ENCODE results near the gene SLC4A1AP.
"Not testable (repeated sequence)": the region's sequence is repeated elsewhere in the genome, so short reads cannot be mapped to it uniquely, and the experiment has no call there.

SLC4A1AP gene, protein sequence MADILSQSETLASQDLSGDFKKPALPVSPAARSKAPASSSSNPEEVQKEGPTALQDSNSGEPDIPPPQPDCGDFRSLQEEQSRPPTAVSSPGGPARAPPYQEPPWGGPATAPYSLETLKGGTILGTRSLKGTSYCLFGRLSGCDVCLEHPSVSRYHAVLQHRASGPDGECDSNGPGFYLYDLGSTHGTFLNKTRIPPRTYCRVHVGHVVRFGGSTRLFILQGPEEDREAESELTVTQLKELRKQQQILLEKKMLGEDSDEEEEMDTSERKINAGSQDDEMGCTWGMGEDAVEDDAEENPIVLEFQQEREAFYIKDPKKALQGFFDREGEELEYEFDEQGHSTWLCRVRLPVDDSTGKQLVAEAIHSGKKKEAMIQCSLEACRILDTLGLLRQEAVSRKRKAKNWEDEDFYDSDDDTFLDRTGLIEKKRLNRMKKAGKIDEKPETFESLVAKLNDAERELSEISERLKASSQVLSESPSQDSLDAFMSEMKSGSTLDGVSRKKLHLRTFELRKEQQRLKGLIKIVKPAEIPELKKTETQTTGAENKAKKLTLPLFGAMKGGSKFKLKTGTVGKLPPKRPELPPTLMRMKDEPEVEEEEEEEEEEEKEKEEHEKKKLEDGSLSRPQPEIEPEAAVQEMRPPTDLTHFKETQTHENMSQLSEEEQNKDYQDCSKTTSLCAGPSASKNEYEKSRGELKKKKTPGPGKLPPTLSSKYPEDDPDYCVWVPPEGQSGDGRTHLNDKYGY

DNA sequence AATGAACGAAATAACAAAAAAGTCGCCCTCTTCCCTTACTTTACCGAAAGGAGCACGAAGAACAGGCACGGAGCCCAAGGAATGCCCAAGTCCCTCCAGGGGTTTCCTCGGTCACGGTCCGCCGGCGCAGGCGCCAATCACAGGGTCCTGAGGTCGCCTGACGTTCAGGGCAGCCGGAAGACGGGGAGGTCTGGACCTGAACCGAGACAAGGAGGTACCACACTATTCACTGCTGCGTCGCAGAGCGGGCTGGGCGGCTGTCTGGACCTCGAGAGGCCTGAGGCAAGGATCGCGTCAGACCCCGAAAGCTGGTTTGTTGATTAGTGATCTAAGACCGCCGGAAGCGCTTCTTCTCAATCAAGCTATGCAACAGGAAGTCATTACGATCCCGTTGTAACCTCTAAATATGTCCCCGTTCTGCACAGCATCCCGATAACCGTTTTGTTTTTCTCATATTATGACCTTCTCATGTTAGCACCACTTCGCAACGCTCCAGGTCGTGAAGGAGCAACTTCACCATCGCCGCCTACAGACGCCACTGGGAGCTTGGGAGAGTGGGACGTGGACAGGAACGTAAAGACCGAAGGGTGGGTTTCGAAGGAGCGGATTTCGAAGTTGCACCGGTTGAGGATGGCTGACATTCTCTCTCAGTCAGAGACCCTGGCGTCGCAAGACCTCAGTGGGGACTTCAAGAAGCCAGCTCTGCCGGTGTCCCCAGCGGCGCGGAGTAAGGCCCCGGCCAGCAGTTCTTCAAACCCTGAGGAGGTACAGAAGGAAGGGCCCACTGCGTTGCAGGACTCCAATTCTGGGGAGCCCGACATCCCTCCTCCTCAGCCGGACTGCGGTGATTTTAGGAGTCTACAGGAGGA, at the start of gene SLC4A1AP, which contains the start of gene SUPT7L:
SLC4A1AP (plus strand) TSS at position 605 of the 869 bp plus-strand sequence; CDS start at position 631, 26 bp downstream.
SUPT7L (minus strand) TSS at position 330 of the 869 bp plus-strand sequence. CDS start 1,422 bp downstream, outside the sequence.
- peak; percentile 85 for DNase-seq

DNA sequence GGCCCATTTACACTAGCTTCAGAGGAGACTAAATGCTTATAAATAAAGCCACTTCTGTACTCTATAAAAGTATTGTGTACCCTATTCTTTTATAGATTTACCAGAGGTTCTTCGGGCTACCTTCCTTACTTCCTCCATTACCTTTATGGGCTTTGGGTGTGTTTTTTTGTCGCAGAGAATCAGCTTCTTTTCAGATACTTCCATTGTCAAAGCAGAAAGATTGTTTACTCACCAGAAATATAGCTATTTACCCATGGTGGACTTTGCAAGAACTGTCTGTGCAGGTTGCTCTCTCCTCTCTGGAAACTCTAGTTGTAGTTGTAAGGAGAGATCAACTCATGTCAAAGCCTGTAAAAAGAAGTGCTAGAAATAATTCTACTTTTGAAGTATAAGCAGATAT, 49.7 kb upstream of the SLC4A1AP start:
- no peak for DNase-seq

DNA sequence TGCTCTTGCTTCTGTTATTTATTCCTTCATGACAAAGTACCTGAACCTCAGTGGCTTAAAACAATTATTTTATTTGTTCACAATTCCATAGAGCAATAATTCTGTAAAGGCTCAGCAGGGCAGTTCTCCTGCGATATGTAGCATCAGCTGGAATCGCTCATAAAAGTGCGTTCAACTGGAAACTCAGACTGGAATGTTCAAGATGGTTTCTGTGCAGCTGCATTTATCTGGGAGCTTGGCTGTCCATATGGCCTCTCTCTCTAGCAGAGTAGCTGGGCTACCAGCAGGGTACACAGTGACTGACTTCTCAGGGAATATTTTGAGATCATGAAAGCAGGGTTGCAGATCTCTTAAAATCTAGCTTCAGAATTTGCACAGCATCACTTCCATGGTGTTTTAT, 48.4 kb upstream of the SLC4A1AP start:
- DNase-seq = no peak

DNA sequence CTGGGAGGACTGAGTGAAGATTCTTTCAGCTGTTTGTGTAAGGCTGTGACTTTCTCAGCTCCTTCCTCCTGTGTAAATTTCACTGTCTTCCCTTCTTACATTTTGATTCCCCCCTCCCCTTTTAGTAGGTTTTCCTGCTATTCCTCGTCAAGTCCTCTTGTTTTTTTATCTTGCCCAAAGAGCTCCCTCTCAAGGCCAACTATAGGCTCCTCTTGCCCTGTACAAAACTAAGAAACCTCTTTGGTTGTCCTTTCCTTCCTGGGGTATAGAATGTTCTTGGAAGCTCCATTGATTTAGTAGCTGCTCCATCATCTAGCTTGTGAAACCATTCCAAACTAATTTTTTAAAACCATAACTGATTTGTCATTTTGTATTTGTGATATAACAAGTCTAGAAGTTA, 42.2 kb upstream of the SLC4A1AP start:
- no peak for DNase-seq

DNA sequence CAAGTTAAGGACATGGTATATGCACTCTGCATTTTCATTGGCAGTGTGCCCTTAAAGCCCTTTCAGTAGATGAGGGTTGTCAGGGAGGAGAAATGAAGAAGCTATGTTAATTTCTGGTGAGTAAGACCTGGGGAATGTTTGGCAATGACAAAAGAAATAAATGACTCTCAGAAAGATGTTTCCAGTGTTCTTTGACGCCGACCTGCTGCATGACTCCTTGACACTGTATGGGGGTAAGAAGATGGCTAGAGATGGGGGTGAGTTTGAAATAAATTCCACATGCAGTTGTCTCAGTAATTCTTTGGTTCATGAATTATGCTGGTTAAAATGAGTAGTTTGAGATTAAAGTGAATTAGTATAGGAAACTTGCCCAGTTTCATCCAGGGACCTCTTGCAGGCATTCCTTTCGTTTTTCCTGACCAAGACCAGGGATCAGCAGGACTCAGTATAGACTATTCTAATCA, 40.7 kb upstream of the SLC4A1AP start:
- no peak for DNase-seq

DNA sequence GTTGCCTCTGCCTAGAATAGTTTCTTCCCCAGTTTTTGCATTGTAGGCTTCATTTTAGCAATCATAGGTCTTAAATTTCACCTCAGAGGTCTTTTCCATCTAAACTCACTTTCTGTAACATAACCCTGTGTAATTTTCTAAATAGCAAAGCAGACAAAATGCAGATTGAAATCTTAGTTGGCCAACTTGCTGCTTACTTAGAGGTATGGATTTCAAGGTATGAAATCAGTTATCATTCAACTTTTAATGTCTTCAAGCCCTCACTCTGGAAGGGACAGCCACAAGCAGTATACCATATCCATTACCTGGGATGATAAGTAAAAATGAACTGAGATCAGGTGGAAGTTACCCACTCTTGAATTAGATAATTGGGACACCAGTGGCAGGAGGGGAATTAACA, 38.7 kb upstream of the SLC4A1AP start:
- no peak for DNase-seq

DNA sequence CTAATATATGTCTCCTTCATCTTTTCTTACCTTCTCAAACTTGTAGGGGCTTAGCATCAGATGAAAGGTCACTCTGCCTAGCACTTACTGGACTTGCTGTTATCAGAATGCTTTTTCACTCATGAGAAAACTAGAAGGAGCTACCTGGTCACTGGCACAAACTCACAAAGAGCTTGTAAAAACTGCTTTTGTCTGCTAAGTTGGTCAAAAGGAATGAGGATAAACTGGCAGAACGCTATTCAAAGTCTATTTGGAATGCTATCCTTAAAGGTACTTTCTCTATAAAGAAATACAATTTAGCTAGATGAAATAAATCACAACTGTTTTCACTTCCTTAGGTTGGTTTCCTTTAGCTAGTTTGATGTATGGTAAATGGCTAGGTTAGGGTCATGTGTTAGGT, 37.4 kb upstream of the SLC4A1AP start:
- not testable (repeated sequence) for DNase-seq

DNA sequence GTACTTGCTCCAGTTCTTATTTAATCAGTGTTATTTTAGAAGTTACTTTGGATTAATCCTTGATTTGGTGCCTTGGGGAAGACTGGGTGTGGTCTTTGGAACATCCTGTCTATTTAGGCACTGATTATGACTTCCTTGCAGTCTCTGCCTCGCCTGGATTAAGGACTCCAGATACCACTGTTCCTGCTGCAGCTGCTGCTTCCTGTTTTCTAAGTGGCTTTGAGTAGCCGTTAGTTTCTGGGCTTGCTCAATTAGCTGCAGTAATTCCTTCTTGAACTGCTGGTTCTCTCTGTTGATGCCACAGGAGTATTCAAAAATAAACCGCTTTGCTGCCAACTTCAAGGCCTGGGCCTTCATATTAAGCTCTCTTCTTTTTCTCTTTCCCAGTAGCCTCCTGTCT, 36.8 kb upstream of the SLC4A1AP start:
- DNase-seq = not testable (repeated sequence)

DNA sequence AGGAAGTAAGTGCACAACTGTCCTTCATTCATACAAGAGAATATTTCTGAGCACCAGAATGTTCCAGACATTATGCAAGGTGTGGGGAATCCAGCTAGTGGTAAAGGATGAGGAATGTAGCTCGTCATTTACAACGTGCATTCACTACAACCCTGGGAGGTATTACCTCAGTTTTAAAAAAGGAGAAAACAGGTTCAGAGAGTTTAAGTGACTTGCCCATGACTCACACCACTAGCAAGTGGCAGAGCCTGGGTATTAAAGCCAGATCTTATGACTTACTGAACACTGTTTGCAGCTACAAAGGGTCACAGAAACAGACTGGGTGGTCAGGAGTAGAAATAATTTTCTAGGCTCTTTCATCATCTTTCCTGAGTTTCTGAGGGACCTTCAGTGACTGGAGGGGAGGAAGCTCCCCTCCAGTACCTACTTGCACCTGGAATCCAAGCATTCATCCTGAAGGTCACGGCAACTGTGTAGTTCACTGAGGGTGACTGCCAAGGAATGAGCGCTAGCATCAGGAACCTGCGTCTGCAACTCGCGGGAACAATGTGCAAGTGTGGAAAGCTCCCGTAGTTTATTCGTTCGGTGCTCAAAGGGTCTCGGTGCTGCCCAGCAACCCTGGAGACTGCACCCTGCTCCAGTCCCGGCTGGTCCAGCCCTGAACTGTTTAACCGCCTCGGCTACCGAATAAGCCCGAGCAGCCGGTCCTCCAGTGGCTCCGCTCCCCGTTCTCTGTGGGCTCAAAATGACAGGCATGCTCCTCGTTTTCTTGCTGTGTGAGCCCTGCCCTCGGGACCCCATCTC, 35.5 kb upstream of the SLC4A1AP start:
- peak; percentile 30 for DNase-seq

DNA sequence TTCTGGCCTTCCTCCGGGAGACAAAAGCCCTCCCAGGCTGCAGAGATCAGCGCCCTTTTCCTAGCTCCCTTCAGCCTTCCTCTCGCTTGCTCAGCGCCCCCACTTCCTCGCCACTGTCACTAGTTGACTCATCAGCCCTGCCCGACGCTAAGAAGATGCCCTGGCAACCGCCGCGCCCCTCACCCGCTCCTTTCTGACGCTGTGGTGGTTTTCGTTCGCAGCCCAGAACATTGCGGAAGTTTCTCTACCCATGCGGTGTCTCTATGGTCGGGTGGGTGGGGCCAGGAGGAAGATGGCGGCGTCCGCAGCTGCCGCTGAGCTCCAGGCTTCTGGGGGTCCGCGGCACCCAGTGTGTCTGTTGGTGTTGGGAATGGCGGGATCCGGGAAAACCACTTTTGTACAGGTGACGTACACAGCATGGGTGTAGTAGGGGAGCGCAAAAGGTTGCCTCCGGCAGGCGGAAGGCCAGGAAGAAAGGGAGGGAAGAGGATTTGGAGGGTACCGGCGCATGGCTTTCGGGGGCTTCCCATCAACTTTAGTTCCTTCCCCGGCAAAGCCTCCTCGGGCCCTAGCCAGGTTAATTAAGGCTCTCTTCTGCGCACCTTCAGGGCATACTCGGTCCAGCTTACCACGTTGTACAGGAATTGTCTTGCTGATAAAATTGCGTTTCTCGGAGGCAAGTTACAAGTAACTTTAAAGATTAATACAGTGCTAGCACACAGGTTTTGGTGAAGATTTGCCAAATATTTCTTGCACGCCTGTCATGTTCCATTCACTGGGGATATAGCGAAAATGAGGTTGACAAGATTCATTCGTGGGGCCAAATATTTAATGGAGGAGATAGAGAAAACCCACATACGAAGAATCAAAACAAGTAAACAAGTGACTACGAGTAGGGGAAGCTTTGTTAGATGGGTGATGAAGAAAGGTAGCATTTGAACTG, 34.7 kb upstream of the SLC4A1AP start, which contains the start of the genes CCDC121 and GPN1:
CCDC121 (minus strand) TSS at position 246 of the 943 bp plus-strand sequence. CDS start 1,213 bp downstream, outside the sequence.
GPN1 (plus strand) TSS at position 284 of the 943 bp plus-strand sequence; CDS start at position 293, 9 bp downstream.
- DNase-seq = peak; percentile 92

DNA sequence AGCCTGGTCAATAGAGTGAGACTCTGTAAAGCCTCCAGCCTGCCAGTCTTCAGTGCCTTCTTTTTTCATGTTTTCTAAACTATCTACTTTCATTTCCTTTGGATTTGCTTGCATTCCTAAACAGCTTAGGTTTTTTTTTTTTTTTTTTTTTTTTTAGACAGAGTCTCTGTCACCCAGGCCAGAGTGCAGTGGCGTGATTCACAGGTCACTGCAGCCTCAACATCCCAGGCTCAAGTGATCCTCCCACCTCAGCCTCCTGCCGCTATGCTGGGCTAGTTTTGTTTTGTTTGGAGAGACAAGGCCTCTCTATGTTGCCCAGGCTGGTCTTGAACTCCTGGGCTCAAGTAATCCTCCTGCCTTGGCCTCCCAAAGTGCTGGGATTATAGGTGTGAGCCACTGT, 33.4 kb upstream of the SLC4A1AP start:
- not testable (repeated sequence) for DNase-seq

DNA sequence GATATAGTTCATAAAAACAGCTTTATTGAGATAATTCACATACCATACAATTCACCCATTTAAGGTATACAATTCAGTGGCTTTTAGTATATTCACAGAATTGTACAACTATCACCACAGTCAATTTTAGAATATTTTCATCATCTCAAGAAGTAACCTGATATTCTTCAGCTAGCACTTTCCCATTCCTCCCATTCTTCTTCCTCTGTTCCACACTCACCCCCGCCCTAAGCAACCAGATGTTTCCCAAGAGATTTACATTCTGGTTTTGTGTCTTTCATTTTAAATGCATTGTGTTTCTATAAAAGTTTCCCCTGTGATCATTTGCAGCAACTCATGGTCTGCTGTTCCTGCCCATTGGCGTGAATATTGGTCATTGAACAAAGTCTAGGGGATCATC, 29.4 kb upstream of the SLC4A1AP start:
- no peak for DNase-seq

DNA sequence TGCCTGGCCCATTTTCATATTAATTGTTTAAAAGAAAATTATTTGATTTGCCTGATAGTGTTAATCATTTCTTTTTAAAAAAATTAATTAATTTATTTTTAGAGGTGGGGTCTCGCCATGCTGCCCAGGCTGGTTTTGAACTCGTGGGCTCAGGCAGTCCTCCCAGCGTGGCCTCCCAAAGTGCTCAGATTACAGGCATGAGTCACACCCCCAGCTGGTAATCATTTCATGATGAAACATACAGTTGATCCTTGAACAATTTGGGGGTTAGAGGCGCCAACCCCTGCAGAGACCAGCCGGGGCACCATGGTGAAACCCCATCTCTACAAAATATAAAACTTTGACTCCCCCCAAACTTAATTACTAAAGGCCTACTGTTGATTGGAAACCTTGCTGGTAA, 26.9 kb upstream of the SLC4A1AP start:
- no peak for DNase-seq

DNA sequence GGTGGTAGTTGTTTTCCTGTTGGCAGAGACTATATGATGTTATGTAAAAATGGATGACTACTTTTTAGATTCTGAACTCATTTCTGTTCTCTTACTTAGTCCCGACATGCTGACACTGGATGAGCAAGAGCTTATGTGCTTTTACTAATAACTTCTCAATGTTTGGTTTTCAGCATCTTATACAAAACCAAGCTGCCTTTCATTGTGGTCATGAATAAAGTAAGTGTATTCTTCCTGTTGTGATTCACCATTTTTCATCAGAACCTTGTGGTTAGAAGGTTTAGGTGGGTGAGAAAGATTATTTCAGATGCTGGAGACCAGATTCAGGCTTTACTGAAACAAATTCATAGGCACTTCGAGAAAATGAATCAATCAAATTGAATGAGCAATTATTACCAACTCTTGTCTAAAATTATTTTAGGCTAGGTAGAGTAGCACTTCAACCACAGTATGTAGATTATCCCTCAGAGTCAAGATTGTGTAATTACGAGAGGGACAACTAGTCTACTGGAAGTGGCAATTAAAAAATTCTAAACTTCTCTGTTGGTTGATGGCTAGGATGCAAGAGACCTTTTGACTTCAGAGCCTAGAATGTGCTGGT, 25.6 kb upstream of the SLC4A1AP start:
- DNase-seq = no peak

DNA sequence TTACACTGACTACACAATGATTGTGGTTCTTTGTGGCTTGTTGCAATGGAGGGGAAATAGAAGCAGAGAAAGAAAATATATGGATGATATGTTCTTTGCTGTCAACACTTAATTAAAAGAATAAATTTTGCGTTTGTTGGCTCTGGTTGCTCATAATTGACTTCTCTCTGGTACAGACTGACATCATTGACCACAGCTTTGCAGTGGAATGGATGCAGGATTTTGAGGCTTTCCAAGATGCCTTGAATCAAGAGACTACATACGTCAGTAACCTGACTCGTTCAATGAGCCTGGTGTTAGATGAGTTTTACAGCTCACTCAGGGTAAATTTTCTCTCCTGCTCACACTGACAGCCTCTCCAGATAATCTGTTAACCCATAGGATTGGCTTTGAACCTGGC, 25.0 kb upstream of the SLC4A1AP start:
- DNase-seq = no peak

DNA sequence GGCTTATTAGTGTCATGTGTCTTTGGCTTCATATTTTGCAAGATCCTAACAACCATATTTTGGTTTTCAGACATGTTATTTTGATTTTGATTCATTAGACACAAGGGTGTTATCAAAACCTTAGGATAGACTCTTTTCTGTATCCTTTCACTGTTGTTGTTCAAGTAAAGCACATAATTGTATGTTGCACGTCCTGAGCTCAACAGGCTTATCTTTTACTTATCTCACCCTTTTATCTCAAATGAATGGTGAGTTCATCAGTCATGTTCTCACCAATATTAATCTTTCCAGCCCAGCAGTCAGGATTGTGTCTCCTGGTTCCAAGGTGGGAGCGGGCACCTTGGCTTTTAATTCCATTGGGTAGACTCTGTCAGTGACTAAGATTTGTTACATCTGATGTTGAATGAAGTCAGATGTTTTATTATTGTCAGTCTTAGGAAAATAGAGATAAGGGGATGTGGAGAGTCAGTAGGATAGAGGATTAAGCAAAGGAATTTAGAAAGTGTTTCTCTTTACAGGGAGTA, 22.9 kb upstream of the SLC4A1AP start:
- DNase-seq = no peak

DNA sequence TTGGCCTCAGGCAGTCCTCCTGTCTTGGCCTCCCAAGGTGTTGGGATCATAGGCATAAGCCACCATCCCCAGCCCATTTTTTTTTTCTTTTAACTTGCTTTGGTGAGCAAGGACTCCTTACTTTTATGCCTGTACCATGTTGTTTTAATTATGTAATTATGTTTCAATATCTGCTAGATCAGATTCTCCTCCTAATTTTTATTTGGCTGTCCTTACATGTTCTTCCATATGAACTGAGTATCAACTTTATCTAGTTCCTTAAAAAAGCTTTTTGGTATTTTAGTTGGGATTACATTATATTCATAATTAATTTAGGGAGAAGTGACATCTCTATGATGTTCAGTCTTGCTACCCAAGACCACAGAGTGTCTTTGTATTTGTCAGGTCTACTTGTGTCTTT, 18.5 kb upstream of the SLC4A1AP start:
- no peak for DNase-seq

DNA sequence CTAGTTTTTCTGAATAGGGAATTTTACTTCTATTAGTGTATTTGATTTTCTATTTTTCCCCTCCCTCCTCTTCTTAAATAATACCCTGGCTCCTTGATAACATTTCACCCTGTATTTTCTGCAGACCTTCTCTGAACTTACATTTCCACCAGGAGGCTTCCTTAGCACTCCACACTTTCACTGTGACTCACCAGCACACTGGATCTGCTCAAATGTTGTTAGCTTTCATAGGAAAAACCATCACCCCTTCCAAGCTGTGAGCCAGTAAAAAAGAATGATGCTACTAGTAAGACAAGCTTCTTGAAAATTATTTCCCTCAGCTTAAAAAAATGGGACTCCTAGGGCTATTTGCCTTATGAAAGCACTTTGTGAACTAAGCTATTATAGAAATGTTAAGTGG, 16.4 kb upstream of the SLC4A1AP start:
- no peak for DNase-seq

DNA sequence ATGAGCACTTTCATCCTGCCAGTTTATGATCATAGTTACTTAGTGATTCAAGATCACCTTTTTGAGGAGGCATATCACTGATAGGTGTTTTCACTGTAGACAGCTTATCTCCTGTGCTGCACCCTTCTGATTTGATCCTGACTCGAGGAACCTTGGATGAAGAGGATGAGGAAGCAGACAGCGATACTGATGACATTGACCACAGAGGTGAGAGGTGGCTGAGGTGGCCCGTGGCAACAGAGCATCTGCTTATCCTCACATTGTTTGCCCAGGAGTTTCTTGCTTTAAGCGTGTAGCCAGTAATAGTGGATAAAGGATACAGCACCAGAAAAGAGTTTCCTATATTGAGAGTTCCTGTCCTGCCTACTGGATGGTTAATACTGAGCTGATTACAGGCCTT, 16.0 kb upstream of the SLC4A1AP start:
- no peak for DNase-seq

DNA sequence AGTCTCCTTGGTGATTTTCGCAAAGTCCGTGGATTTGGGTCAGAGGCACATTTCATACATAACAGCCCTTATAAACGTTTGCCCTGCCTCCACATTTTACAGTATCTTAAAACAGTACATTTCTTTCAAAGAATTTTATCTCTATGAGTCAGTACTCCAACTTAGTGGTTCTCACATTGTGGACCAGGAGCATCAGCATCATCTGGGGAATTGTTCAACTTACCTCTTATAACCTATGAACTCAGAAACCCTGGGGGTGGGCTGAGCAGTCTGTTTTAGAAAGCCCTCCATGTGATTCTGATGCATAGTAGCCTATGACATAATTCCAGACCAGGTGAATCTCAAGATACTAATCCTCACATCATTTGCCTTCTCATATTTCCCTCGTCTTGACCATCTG, 12.6 kb upstream of the SLC4A1AP start:
- DNase-seq = no peak

Data from left hindlimb (tissue), 1 donor.